Stomach (tissue), 4 donors: ENCODE data around the gene ADORA3.

Source experiments
- CTCF ChIP-seq, 7 experiments: fragments of 450-650 bp in 4 of 7; fragments of 200-600 bp in 3 of 7; sonication (generic) in 3 of 7; IDR thresholded peaks; one replicate each; pipeline ENCODE4 v1.5.1; 2016 to 2019; ENCODE audit warnings: antibody characterized with exemption in 7 of 7, control low read depth in 2 of 7, mild to moderate bottlenecking in 1 of 7
- EP300 ChIP-seq: sonication (generic); formaldehyde crosslinking; IDR thresholded peaks from one replicate; pipeline ENCODE4 v1.6.1; 2017; ENCODE audit warnings: antibody characterized with exemption
- POLR2A ChIP-seq, 4 donors: fragments of 450-650 bp; IDR thresholded peaks; one replicate each; pipeline ENCODE4 v1.6.1; 2016; ENCODE audit warnings: antibody characterized with exemption in 4 of 4, control low read depth in 2 of 4, mild to moderate bottlenecking in 1 of 4, moderate library complexity in 1 of 4
- POLR2AphosphoS5 ChIP-seq, 3 donors: sonication (generic); formaldehyde crosslinking; IDR thresholded peaks; one replicate each; pipeline ENCODE4 v1.6.1; 2016; ENCODE audit warnings: antibody characterized with exemption in 3 of 3

DNA sequence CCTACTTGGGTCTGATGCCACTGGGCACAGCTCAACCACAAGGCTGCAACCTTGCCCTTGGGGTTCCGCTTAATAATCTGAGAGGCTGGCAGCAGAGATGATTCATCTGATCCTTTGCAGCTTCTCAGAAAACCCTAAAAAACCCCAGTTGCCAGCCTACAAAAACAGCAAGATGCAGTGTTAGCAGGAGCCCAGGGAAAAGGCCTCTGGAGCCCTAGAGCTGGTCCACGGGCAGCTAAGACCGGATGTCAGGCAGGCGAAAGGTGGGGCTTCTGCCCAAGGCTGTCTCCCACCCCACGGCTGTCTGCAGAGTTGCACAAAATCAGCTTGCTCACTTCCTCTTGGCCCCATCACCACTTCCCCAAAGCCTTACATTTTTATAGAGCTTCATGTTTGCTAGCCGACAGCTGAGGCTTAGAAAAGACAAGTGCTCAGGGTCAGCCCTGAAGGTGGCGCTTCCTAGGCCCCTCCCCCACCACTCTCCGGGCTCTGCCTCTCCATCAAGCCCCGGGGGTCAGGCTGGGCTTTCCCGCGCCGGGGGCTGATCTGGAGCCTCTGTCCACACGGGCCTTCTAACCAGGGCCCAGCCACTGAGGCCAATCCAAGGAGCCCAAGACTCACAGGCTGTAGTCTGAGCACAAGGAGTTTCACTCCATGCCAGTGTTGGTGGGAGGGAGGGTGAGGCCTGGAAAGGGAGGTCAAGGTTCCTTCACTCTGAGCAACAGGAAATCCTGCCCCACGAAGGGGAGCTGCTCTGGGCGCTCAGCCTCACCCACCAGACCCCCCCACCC is 4.2 kb upstream of the ADORA3 start:
- no peak for TF ChIP-seq CTCF (IDR thresholded peaks at IDR 0.05)
- no peak for TF ChIP-seq POLR2A (IDR thresholded peaks at IDR 0.05)
- TF ChIP-seq EP300, result no peak
- TF ChIP-seq POLR2AphosphoS5 (IDR thresholded peaks at IDR 0.05), result peak in 1 of 3 donors; percentile 27
